Loucy (cell line): Measurements from ENCODE around the gene FAM120AOS.

Source experiments
- H2AFZ ChIP-seq: fragments of 200-600 bp; sonication (generic); 2 replicates; pipeline ENCODE4 v1.6.0; 2016; ENCODE audit warnings: antibody characterized with exemption, mild to moderate bottlenecking, low read length, moderate library complexity
- H3F3A ChIP-seq: fragments of 200-600 bp; 2 replicates; pipeline ENCODE4 v1.6.0; 2016; ENCODE audit warnings: antibody characterized with exemption, low read depth, mild to moderate bottlenecking
- H3K27me3 ChIP-seq: fragments of 200-600 bp; sonication (generic); 2 replicates; pipeline ENCODE4 v1.6.1; 2014; ENCODE audit warnings: low read length, mild to moderate bottlenecking; ENCODE audit not compliant: insufficient read depth, poor library complexity, severe bottlenecking
- H3K36me3 ChIP-seq: fragments of 200-600 bp; sonication (generic); 2 replicates; pipeline ENCODE4 v1.6.1; 2016; ENCODE audit warnings: low read length; ENCODE audit not compliant: insufficient read depth
- H3K4me1 ChIP-seq: fragments of 200-600 bp; sonication (generic); 2 replicates; pipeline ENCODE4 v1.5.1; 2014; ENCODE audit warnings: low read length, mild to moderate bottlenecking; ENCODE audit not compliant: insufficient read depth, poor library complexity, severe bottlenecking
- H3K4me2 ChIP-seq: fragments of 200-600 bp; sonication (generic); 2 replicates; pipeline ENCODE4 v1.6.0; 2014; ENCODE audit warnings: antibody characterized with exemption, low read length, low read depth, mild to moderate bottlenecking; ENCODE audit not compliant: poor library complexity, severe bottlenecking
- H3K4me3 ChIP-seq: fragments of 200-600 bp; sonication (generic); 2 replicates; pipeline ENCODE4 v1.5.1; 2014; ENCODE audit warnings: low read length, mild to moderate bottlenecking, mixed read lengths; ENCODE audit not compliant: poor library complexity, severe bottlenecking
- H3K79me2 ChIP-seq: fragments of 200-600 bp; sonication (generic); 2 replicates; pipeline ENCODE4 v1.6.1; 2014; ENCODE audit warnings: low read length; ENCODE audit not compliant: insufficient read depth
- H3K9ac ChIP-seq: fragments of 200-600 bp; sonication (generic); 2 replicates; pipeline ENCODE4 v1.6.0; 2014; ENCODE audit warnings: mild to moderate bottlenecking, low read depth, low read length, moderate library complexity; ENCODE audit not compliant: poor library complexity, severe bottlenecking
- H3K9me2 ChIP-seq: fragments of 200-600 bp; sonication (generic); replicated peaks from 2 replicates; pipeline ENCODE4 v1.6.1; 2016; ENCODE audit warnings: low read depth, low read length, mixed read lengths
- H3K9me3 ChIP-seq: fragments of 200-600 bp; sonication (generic); 2 replicates; pipeline ENCODE4 v1.6.1; 2014; ENCODE audit warnings: mild to moderate bottlenecking, antibody characterized with exemption, low read length, low read depth; ENCODE audit not compliant: insufficient read depth
- H4K20me1 ChIP-seq: fragments of 200-600 bp; sonication (generic); 2 replicates; pipeline ENCODE4 v1.6.0; 2014; ENCODE audit warnings: antibody characterized with exemption, low read length, mild to moderate bottlenecking; ENCODE audit not compliant: insufficient read depth, poor library complexity, severe bottlenecking
- EZH2phosphoT487 ChIP-seq: fragments of 200-600 bp; IDR thresholded peaks from 2 replicates; pipeline ENCODE4 v1.6.1; 2018; ENCODE audit warnings: antibody characterized with exemption, mild to moderate bottlenecking, moderate library complexity, borderline replicate concordance
- TF ChIP-seq, protein P1 (sequence below): fragments of 200-600 bp; sonication (generic); conservative IDR thresholded peaks from 2 replicates; pipeline ENCODE4 v1.5.1; 2014; ENCODE audit warnings: mild to moderate bottlenecking, antibody characterized with exemption, low read length

Gene FAM120AOS

DNA sequence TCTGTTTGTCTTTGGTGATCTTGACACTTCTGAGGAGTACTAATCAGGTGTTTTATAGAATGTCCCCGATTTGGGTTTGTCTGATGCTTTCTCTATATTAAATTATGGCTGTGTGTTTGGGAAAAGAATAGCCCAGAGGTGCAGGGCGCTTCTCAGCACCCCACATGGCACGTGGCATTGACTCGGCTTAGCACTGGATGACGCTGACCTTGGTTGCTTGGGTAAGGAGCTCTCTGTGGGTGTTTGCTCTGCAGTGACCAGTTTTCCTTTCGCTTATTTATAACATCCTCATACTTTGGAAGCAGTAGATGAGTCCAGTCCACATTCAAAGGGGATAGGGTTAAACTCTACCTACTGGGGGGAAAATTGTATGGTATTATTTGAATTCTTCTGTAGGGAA lies 12.5 kb upstream of the FAM120AOS start:
- TF ChIP-seq, protein P1, sequence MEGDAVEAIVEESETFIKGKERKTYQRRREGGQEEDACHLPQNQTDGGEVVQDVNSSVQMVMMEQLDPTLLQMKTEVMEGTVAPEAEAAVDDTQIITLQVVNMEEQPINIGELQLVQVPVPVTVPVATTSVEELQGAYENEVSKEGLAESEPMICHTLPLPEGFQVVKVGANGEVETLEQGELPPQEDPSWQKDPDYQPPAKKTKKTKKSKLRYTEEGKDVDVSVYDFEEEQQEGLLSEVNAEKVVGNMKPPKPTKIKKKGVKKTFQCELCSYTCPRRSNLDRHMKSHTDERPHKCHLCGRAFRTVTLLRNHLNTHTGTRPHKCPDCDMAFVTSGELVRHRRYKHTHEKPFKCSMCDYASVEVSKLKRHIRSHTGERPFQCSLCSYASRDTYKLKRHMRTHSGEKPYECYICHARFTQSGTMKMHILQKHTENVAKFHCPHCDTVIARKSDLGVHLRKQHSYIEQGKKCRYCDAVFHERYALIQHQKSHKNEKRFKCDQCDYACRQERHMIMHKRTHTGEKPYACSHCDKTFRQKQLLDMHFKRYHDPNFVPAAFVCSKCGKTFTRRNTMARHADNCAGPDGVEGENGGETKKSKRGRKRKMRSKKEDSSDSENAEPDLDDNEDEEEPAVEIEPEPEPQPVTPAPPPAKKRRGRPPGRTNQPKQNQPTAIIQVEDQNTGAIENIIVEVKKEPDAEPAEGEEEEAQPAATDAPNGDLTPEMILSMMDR = no peak
- no peak for TF ChIP-seq EZH2phosphoT487
- Histone ChIP-seq H3K36me3 (no peaks in the 10 kb centered on the region), H3K4me3 (no peak overlapping the region), H3K4me2 (peak overlapping the region; percentile 5), H3K9ac (no peak overlapping the region), H4K20me1 (peaks cover 84% of the 10 kb centered on the region), H3K9me2 (no peaks in the 10 kb centered on the region), H3K79me2 (peaks cover 99% of the 10 kb centered on the region), H2AFZ (no peak overlapping the region), H3F3A (no peaks in the 10 kb centered on the region), H3K4me1 (peaks cover 52% of the 10 kb centered on the region), H3K9me3 (no peaks in the 10 kb centered on the region), H3K27me3 (no peaks in the 10 kb centered on the region)

DNA sequence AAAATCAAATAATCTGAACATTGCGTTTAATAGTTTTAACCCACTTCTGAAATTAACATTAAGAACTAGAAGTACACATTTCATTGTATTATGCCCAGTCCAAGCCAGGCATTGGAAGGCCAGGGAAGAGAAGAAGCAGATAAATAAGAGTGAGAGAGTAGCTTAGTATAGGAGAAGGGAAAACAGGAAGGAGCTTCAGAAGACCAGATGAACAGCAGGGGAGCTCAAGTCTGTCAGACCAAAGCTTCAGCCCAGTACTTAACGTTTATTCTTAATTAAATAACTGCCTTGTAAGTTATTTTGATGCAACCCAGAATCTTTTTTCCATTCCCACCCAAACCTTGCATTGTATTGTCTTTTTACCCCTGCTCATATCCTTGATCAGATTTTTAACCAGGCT lies 11.5 kb upstream of the FAM120AOS start:
- no peaks in the 10 kb centered on the region for H3F3A ChIP-seq
- no peak overlapping the region for H3K9ac ChIP-seq
- H4K20me1 ChIP-seq = peaks cover 86% of the 10 kb centered on the region
- peaks cover 58% of the 10 kb centered on the region for H3K4me1 ChIP-seq
- H3K79me2 ChIP-seq = peaks cover 99% of the 10 kb centered on the region
- H3K4me3 ChIP-seq = no peak overlapping the region
- no peaks in the 10 kb centered on the region for H3K9me2 ChIP-seq
- TF ChIP-seq, protein P1 = no peak
- no peaks in the 10 kb centered on the region for H3K9me3 ChIP-seq
- peak overlapping the region; percentile 24 for H3K4me2 ChIP-seq
- H3K36me3 ChIP-seq = no peaks in the 10 kb centered on the region
- no peak overlapping the region for H2AFZ ChIP-seq
- no peaks in the 10 kb centered on the region for H3K27me3 ChIP-seq

DNA sequence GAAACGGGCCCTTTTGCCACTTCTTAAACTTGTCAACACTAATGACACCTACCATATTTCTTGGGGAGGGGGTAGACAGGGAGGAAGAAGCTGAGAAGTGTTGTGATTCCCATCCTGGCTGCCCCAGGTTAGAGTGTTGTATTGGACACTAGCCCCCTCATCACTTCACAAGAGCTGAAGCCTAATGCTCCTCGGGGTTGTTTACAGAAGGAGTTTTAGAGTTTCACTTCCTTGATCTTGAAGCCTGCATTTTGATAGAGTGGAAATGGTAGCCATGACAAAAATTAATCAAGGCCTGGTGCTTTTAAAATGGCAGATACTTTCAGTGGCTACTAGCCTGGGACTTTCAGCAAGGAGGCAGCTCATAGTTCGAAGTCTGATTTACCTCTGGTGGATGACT lies 11.0 kb upstream of the FAM120AOS start:
- no peaks in the 10 kb centered on the region for H3F3A ChIP-seq
- peaks cover 99% of the 10 kb centered on the region for H3K79me2 ChIP-seq
- peaks cover 61% of the 10 kb centered on the region for H3K4me1 ChIP-seq
- H3K9me3 ChIP-seq = no peaks in the 10 kb centered on the region
- peaks cover 89% of the 10 kb centered on the region for H4K20me1 ChIP-seq
- TF ChIP-seq, protein P1 = no peak
- no peak for TF ChIP-seq EZH2phosphoT487
- no peaks in the 10 kb centered on the region for H3K9me2 ChIP-seq
- H3K4me2 ChIP-seq = peak overlapping the region; percentile 24
- H3K4me3 ChIP-seq = peak overlapping the region; percentile 12
- no peak overlapping the region for H3K9ac ChIP-seq
- H2AFZ ChIP-seq = no peak overlapping the region
- H3K27me3 ChIP-seq = no peaks in the 10 kb centered on the region
- H3K36me3 ChIP-seq = no peaks in the 10 kb centered on the region
